A673 (cell line): ENCODE data around the gene TRAPPC6A.

ENCODE experiments used
- CTCF ChIP-seq: fragments of 300-800, 200-600 bp; sonication (generic); conservative IDR thresholded peaks from 2 replicates; pipeline ENCODE4 v1.5.1; 2017; ENCODE audit warnings: low read depth, mild to moderate bottlenecking, antibody characterized with exemption, low read length, moderate library complexity, mixed read lengths
- EZH2 ChIP-seq: fragments of 200-600 bp; sonication (generic); IDR thresholded peaks from 2 replicates; pipeline ENCODE4 v1.6.1; 2017; ENCODE audit warnings: borderline replicate concordance, low read depth, mild to moderate bottlenecking, mixed read lengths, antibody characterized with exemption, low read length; ENCODE audit not compliant: poor library complexity, severe bottlenecking

DNA sequence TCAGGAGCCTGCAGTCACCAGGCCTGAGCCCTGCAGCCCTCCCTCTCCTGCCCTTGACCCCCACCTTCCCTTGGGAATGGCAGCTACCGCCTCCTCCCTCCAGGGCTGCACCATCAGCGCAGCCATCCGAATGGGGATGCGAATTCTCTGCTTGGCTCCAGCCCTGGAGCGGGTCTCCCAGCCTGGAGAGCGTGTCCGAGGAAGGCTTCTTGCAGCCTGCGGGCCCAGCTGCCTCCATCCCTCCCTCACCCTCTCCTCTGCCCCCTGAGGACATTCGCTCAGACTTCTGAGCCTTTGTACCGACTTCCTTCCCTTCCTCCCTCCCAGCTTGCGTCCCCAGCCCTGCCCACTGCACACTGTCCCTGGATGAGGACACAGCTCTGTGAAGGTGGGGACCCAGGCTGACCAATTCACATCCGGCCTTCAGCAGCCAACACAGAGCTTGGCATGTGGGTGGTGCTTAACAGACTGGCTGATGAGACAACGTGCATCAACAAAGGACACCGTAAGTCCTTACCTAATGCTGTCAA, 11.2 kb downstream of the TRAPPC6A start:
- TF ChIP-seq CTCF, result no peak
- TF ChIP-seq EZH2, result no peak
